ENCODE results near the gene C1orf159. TPM values are rescaled to one million over a fixed set of nuclear protein-coding genes. Genes with fewer than 3 reads are reported as not detected.

C1orf159 gene
- polyA plus RNA-seq, 2 of the 4 experiments (the other 2 are of a cell fraction) = 4.0 to 10.2 TPM

DNA sequence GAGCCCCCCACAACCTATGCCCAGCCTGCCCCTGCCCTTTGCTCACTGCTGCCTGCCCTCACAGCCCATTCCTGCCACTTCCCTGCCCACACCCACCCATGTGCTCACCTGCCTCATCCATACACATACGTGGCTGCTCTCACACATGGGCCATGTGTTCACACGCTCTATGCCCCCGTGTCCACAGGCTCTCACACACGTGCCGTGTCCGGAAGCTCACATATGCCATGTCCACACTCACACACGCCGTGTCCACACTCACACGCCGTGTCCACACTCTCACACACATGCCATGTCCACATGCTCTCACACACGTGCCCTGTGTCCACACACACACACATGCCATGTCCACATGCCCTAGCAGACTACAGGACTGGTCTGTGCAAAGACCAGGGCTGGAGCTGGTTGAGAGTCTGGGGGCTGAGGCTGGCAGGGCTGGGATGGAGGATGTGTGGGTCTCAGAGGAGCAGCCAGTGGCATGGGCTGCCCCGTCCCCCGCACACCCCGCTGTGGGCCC lies 41.2 kb downstream of the C1orf159 start:
- H3K9me3 ChIP-seq = no peaks in the 10 kb centered on the region
- ATAC-seq (no peak), DNase-seq (ENCODE audit: low read depth in 1 of 2, low spot score in 1 of 2) (no peak), FAIRE-seq (no peak)
- POLR2A ChIA-PET = no interaction called here
- TF ChIP-seq KDM1A (IDR thresholded peaks at IDR 0.05; ENCODE audit: low read depth) (no peak), POLR2AphosphoS2 (conservative IDR thresholded peaks at IDR 0.05; ENCODE audit: low read length) (no peak), ZSCAN20 (CRISPR knock-in tag; IDR thresholded peaks at IDR 0.05) (no peak), CBX2 (IDR thresholded peaks at IDR 0.05; ENCODE audit: borderline replicate concordance, low read depth) (no peak), JUN (IDR thresholded peaks at IDR 0.05) (no peak), CBX8 (IDR thresholded peaks at IDR 0.05) (no peak), SMC3 (IDR thresholded peaks at IDR 0.05) (no peak), TP53 (CRISPR knock-in tag; IDR thresholded peaks at IDR 0.05) (no peak), NFE2L2 (conservative IDR thresholded peaks at IDR 0.05; ENCODE audit: low read length) (no peak)
- TF ChIP-seq, protein P1, sequence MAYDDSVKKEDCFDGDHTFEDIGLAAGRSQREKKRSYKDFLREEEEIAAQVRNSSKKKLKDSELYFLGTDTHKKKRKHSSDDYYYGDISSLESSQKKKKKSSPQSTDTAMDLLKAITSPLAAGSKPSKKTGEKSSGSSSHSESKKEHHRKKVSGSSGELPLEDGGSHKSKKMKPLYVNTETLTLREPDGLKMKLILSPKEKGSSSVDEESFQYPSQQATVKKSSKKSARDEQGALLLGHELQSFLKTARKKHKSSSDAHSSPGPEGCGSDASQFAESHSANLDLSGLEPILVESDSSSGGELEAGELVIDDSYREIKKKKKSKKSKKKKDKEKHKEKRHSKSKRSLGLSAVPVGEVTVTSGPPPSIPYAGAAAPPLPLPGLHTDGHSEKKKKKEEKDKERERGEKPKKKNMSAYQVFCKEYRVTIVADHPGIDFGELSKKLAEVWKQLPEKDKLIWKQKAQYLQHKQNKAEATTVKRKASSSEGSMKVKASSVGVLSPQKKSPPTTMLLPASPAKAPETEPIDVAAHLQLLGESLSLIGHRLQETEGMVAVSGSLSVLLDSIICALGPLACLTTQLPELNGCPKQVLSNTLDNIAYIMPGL (CRISPR knock-in tag; IDR thresholded peaks at IDR 0.05; ENCODE audit: borderline replicate concordance) = no peak
- TF ChIP-seq, protein P2, sequence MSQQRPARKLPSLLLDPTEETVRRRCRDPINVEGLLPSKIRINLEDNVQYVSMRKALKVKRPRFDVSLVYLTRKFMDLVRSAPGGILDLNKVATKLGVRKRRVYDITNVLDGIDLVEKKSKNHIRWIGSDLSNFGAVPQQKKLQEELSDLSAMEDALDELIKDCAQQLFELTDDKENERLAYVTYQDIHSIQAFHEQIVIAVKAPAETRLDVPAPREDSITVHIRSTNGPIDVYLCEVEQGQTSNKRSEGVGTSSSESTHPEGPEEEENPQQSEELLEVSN (IDR thresholded peaks at IDR 0.05; ENCODE audit: borderline replicate concordance, low read depth) = no peak
- TF ChIP-seq, protein P3, sequence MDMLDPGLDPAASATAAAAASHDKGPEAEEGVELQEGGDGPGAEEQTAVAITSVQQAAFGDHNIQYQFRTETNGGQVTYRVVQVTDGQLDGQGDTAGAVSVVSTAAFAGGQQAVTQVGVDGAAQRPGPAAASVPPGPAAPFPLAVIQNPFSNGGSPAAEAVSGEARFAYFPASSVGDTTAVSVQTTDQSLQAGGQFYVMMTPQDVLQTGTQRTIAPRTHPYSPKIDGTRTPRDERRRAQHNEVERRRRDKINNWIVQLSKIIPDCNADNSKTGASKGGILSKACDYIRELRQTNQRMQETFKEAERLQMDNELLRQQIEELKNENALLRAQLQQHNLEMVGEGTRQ (IDR thresholded peaks at IDR 0.05) = no peak
- peaks cover 26% of the 10 kb centered on the region for H3K4me1 ChIP-seq
- CTCF ChIA-PET = interaction anchor here (1.2 to 1.5 kb wide), 2 partner anchors 11 to 48 kb away, joined by 4 to 7 read pairs; no protein-coding TSS in a partner anchor
- H3K4me3 ChIP-seq = no peak overlapping the region
- 92% methylated on average over 11 of the region's 14 CpGs for WGBS (ENCODE audit: missing lambda C conversion rate)
- no peak overlapping the region for H3K4me2 ChIP-seq
- H3K27ac ChIP-seq = peak overlapping the region in 1 of 2 experiments; percentile 63; a peak in 3 of 6 replicates

DNA sequence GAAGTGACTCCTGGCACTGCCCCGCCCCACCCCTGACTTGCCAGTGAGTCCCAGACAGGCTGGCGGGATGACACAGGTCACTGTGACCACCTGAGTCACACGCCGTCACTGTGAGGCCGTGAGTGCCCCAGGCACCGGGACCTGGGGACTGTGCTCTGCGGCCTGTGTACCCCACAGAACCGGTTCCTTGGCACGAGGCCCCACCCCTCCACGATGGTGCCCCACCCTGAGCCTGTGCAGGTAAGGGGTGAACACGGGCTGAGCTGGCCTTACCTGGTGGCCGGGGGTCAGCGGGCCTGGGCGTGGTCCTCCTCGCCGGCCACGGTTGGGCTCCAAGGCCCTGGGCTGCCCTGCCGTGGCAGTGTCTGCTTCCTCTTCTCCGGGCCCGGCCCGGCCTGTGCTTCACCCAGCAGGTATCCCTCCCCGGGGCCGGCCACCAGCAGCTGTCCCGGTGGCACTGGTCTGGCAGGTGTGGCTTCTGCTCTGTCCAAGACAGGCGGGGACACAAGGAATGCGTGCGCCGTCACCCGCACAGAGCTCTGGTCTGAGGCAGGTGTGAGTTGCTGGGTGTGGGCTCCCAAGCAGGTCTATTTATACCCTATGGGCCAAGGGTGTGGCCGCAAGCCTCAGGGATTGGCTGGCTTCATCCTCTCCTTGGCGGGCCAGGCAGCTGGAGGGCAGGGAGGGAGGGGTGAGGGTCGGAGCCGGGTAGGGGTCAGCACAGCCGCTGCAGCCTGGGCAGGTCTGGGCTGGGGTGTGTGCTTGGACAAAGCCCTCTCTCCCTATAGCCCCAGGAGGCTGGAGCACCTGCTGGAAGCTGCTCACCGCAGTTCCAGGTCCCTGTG lies 41.9 kb downstream of the C1orf159 start, which contains the start of gene RNF223:
Gene RNF223, minus strand, starts transcription at position 564 of the 845 bp plus-strand sequence. CDS start 1,740 bp downstream, outside the sequence.
- no peak within 1 kb of the TSS for H3K4me3 ChIP-seq
- ChIA-PET CTCF (interaction anchor here (1.0 to 2.0 kb wide), 4 partner anchors 10 to 58 kb away, joined by 4 to 7 read pairs (median 5); no protein-coding TSS in a partner anchor), POLR2A (no interaction called here)
- peaks cover 28% of the 10 kb centered on the region for H3K4me1 ChIP-seq
- 56% methylated on average over 8 of the region's 35 CpGs for WGBS (ENCODE audit: missing lambda C conversion rate)
- peak within 1 kb of the TSS; percentile 19; the same call in 1 of the 3 replicates for H3K4me2 ChIP-seq
- no peaks in the 10 kb centered on the region for H3K9me3 ChIP-seq
- TF ChIP-seq FOSL2 (IDR thresholded peaks at IDR 0.05) = no peak
- no peak for TF ChIP-seq FOSL2 (CRISPR knock-in tag; IDR thresholded peaks at IDR 0.05)
- no peak for TF ChIP-seq EHF (CRISPR knock-in tag; IDR thresholded peaks at IDR 0.05)
- TF ChIP-seq, protein P4, sequence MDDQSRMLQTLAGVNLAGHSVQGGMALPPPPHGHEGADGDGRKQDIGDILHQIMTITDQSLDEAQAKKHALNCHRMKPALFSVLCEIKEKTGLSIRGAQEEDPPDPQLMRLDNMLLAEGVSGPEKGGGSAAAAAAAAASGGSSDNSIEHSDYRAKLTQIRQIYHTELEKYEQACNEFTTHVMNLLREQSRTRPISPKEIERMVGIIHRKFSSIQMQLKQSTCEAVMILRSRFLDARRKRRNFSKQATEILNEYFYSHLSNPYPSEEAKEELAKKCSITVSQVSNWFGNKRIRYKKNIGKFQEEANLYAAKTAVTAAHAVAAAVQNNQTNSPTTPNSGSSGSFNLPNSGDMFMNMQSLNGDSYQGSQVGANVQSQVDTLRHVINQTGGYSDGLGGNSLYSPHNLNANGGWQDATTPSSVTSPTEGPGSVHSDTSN (IDR thresholded peaks at IDR 0.05) = no peak
- no peak for TF ChIP-seq NFE2L2 (conservative IDR thresholded peaks at IDR 0.05; ENCODE audit: low read length)
- no peak for TF ChIP-seq ZC3H11A (IDR thresholded peaks at IDR 0.05)
- TF ChIP-seq JUN (IDR thresholded peaks at IDR 0.05) = no peak
- TF ChIP-seq, protein P5, sequence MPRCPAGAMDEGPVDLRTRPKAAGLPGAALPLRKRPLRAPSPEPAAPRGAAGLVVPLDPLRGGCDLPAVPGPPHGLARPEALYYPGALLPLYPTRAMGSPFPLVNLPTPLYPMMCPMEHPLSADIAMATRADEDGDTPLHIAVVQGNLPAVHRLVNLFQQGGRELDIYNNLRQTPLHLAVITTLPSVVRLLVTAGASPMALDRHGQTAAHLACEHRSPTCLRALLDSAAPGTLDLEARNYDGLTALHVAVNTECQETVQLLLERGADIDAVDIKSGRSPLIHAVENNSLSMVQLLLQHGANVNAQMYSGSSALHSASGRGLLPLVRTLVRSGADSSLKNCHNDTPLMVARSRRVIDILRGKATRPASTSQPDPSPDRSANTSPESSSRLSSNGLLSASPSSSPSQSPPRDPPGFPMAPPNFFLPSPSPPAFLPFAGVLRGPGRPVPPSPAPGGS (IDR thresholded peaks at IDR 0.05) = no peak
- TF ChIP-seq RAD21 (conservative IDR thresholded peaks at IDR 0.05 in 1 of 2, IDR thresholded peaks at IDR 0.05 in 1 of 2) = no peak
- TF ChIP-seq MYC (IDR thresholded peaks at IDR 0.05; ENCODE audit: borderline replicate concordance, low read length) = no peak
- TF ChIP-seq KDM1A (IDR thresholded peaks at IDR 0.05; ENCODE audit: low read depth) = no peak
- no peak for TF ChIP-seq FOXS1 (CRISPR knock-in tag; IDR thresholded peaks at IDR 0.05)
- TF ChIP-seq POLR2AphosphoS2 (conservative IDR thresholded peaks at IDR 0.05; ENCODE audit: low read length) = no peak
- TF ChIP-seq HOXB5 (CRISPR knock-in tag; IDR thresholded peaks at IDR 0.05) = no peak
- no peak for TF ChIP-seq NR3C1 (IDR thresholded peaks at IDR 0.05)
- no peak for TF ChIP-seq CHD2 (IDR thresholded peaks at IDR 0.05; ENCODE audit: low read length, partially characterized antibody)
- TF ChIP-seq CBX2 (IDR thresholded peaks at IDR 0.05; ENCODE audit: borderline replicate concordance, low read depth) = no peak
- no peak for TF ChIP-seq CEBPB (IDR thresholded peaks at IDR 0.05)
- TF ChIP-seq SMC3 (IDR thresholded peaks at IDR 0.05) = no peak
- no peak for TF ChIP-seq ZSCAN20 (CRISPR knock-in tag; IDR thresholded peaks at IDR 0.05)
- TF ChIP-seq RCOR1 (IDR thresholded peaks at IDR 0.05; ENCODE audit: low read depth, low read length) = no peak
- peak; percentile 15 to 21; a peak in 4 of 6 replicates for ATAC-seq
- no peak for FAIRE-seq
- no peak for DNase-seq (ENCODE audit: low read depth in 1 of 2, low spot score in 1 of 2)
- peak within 1 kb of the TSS in 1 of 2 experiments; percentile 63; a peak in 3 of 6 replicates for H3K27ac ChIP-seq
